Sciatic nerve (tissue), 2 donors: ENCODE data around the gene LRRC1. TPM values are rescaled to one million over a fixed set of nuclear protein-coding genes. Genes with fewer than 3 reads are reported as not detected.
A peak's percentile ranks its signal among the peaks of the same experiment; 100 is the strongest.

ENCODE experiments used
- ATAC-seq: fragments of 200-7000 bp; cut with Tn5 transposase; one replicate; pipeline ENCODE4 v1.9.1; 2020; ENCODE audit warnings: mild to moderate bottlenecking, moderate library complexity
- DNase-seq: peaks from one replicate; pipeline ENCODE4 v3.0.0-alpha.2; 2020; ENCODE audit warnings: low spot score
- intact Hi-C: fragments of 100-400 bp; cut with DNase I; formaldehyde crosslinking; loops from one replicate; pipeline ENCODE4 v1.14.2; 2022
- total RNA-seq: library from RNA; stranded (reverse); fragmentation: NEBNext Ultra II Directional; extraction: Animal tissue kit (Norgen Biotek cat#: 25700); gene quantifications from one replicate; pipeline ENCODE4 v1.2.1, GENCODE V29; 2021
- donor health status: DM: no; HTN: no; CAD: no.
- donor health status: DM: no; HTN: no; CAD: no.

LRRC1 gene
- total RNA-seq, 1 donor from 2014 or later: 19.5 TPM

DNA sequence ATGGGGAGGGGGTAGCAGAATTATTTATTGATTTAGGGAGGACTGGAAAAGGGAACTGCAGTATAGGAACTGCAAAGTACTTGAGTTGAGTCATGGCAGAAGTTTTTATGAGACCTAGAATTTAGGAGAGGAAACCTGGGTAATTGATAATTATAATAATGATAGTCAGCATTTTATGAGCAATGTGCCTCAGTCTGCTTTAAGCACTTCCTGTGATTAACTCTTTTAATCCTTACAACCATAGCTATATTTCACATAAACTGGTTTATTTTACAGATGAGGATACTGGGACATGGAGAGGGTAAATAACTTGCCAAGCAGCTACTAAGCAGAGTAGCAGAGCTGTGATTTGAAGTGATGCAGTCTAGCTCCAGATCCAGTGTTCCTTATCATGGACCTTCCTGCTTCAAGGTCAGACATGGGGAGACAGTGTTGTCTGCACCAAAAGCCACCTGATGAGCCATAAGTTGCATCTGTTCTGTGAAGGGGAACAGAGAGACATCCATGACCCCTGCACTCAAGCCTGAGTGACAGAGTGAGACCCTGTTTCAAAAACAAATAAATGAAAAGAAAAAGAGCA is 13.6 kb downstream of the LRRC1 start:
- intact Hi-C loops: no loop called here
- ATAC-seq (no peak), DNase-seq (no peak)

- DNase-seq: no peak
- intact Hi-C loops: no loop called here
- ATAC-seq: no peak
Measured at GRCh38 chr6:53809691-53810090, 14.9 kb downstream of the LRRC1 start.

GRCh38 chr6:53811082-53811481 is 16.3 kb downstream of the LRRC1 start:
- ATAC-seq: no peak
- intact Hi-C loops: no loop called here
- DNase-seq: no peak

DNA sequence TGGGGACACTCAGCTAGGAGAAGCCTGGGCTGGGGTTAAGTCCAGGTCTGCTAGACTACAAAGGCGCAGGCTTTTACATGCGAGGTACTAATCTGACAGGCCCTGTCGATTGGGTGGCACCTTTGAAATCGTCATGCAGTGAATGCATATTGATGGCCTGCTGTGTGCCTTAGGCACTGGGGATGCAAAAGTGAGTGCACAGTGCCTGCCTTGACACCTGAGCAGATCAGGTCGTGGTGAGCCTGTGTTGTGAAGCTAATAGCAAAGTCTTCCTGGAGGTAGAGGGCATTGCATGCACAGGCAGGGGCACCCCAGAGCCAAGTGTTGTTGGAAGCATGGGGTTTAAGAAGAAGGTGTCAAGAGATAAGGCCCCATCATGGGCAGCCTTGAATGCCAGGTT is 16.9 kb downstream of the LRRC1 start:
- intact Hi-C loops: no loop called here
- ATAC-seq (no peak), DNase-seq (no peak)

DNA sequence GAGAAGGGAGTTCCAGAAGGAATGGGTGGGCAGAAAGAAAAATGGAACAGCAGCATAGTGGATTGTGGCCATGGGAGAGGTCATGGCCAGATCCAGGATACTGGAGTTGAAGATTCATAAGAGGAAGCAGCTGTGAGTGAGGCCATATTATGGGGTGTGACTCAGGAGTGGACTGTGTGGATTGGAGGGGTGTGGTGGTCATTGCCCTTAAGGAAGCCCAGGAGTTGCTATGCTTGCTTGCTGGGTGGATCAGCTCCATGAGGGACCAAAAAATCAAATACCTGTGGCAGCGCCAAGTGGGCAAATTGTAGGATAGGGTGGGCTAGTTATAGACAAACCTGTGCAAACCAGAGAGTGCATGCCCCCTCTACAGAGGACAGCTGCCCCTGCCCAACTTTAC is 18.3 kb downstream of the LRRC1 start:
- intact Hi-C loops: no loop called here
- DNase-seq (no peak), ATAC-seq (no peak)

DNA sequence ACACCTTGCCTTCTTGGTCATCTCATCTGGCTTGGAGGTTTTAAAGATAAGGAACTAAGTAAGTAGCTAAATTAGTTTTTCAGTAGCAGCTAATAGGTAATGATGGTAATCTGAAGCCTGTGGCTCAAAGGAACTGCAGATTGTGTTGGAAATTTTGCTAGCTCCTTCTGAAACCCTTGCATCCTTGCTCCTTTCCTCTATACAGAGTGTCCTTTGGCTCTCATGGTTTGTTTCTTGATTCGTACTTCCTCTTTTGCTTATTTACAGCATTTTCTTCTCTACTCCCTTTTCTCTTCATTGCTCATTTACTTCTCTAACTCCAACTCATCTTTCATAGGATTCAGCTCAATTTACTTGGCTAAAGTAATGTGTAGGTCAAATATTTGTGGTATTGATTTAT is 19.0 kb downstream of the LRRC1 start:
- DNase-seq (no peak), ATAC-seq (no peak)
- intact Hi-C loops: no loop called here

DNA sequence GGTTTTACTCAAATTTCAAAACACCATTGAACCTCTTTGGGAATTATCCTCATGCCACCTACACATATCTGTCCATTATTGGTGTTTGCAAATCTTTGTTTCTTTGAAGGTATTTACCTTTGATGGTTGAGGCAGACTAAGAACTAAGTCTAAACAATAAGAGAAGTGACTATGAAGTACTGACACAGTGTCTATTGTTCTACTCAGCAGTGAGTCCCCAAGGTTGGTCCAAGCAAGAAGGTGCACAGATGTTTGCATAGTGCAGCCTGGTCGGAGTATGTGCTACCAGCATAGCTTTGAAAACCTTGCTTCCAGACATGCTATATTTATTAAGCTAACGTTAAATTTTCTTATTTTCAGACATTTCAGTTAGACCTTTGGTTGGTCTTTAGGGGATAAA is 19.5 kb downstream of the LRRC1 start:
- intact Hi-C loops: no loop called here
- no peak for DNase-seq
- ATAC-seq: no peak

DNA sequence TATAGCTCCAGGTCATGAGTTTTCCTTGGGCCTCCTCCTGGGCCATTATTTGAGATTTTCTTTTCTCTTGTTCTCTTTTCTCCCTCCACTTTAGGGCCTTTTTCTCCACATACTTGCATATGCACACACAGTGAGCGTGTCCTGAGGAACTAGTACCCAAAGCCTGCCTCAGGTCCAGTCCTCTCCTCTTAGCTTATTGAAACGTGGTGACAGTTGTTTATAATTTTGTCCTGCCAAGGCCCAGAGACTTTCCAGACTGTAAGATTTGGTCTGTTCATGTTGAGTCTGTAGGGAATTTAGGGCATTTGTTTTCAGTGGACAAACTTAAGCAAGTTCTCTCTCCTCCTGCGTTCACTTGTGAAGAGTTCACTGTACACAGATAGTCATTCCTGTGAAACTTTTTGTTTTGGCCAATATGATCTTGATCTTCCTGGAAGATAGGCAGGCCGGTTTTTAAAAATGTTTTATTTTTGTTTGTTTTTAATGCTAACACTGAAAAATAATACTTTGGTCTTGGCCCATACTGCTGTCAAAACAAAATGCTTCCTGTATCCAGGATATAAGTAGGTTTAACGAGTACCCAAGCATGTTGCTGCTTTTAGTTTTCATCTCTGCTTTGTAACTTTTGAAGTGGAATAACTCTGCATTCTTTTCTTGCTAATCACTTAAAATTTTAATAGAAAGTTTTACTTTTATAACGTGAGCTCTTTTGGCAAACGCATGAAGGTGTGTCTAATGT is 20.7 kb downstream of the LRRC1 start:
- ATAC-seq: peak; percentile 57
- intact Hi-C loops: no loop called here
- no peak for DNase-seq

DNA sequence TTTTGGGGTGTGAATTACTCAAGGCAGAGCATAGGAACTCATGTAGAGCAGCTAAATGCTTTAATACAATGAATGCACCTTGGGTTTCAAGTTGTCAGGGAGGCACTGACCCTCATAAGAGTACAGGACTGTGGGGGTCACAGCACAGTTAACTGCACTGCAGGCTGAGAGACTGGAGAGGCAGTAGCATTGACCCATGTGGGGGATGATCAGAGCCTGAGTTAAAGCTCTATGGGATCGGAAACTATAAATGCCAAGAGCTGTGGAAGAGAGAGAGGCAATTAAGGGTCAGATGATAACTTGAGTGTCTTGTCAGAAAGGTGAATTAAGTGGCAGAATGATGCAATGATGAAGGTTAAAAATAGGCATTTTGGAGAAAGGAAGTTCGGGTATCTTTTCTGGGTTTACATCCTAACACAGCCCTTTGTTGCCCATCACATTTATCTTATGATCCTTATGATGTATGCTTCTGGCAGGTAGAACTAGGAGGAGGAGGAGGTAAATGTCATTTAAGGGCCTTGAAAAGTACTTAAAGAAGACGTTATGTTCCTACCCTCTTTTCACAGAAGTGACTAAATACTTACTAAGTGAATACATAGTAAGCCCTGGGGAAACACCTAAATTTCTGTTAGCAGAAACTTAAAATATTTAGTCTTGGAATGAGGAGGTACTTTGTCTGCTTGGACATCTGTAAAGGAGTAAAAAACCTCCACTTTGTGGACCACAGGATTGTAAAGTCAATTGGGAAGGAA is 24.2 kb downstream of the LRRC1 start:
- DNase-seq (no peak), ATAC-seq (no peak)
- intact Hi-C loops: no loop called here

- no peak for DNase-seq
- no peak for ATAC-seq
- intact Hi-C loops: no loop called here
Measured at GRCh38 chr6:53822401-53823125, 27.8 kb downstream of the LRRC1 start.

- intact Hi-C loops: no loop called here
- no peak for ATAC-seq
- no peak for DNase-seq
Measured at GRCh38 chr6:53824714-53825113, 29.9 kb downstream of the LRRC1 start.

- DNase-seq (no peak), ATAC-seq (peak; percentile 81)
- intact Hi-C loops: no loop called here
Measured at GRCh38 chr6:53825532-53826321, 30.9 kb downstream of the LRRC1 start.

GRCh38 chr6:53827531-53827930 is 32.7 kb downstream of the LRRC1 start:
- ATAC-seq (no peak), DNase-seq (no peak)
- intact Hi-C loops: no loop called here

DNA sequence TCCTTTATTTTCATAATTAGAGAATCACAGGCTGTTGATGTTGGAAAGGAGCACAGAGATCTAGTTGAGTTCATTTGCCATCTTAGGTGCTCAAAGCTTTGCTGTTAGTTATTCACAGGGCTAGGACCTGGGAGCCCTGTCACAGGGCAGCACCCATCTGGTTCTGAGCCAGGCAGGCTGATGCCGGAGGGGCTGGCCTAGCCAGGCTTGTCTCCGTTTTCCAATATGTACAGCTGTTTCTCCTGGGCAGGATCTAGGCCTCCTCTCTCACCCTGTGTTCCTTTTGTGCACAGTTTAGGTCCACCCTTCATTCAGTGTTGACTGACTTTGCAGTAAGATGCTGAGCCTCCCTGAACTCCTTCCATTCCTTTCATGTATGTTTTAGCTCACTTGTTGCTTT is 33.4 kb downstream of the LRRC1 start:
- intact Hi-C loops: no loop called here
- DNase-seq (no peak), ATAC-seq (peak; percentile 34)

GRCh38 chr6:53828966-53829697 is 34.3 kb downstream of the LRRC1 start:
- DNase-seq (no peak), ATAC-seq (no peak)
- intact Hi-C loops: no loop called here

DNA sequence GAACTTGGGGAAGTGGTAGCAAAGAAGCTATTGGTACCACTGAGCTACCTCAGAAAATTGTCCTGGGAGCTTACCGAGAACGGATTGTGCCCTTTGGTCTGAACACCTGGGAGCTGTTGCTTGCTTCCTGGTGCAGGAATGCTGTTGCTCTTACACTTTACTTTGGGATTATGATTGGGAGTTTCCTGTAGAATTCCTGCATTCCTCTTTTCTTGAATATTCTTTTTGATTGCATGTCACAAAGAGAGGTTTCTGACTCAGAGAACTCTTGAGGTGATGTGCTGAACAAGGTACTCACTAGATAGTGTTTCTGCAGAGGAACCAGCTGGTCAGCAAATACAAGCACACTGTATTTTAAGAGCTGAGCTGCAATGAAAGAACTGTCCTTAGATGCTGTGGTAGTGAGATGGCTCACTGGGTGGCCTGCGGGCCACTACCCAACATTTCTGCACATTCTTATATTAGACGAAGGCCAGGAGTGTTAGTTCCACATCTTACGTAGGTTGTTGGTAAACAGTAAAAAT is 35.0 kb downstream of the LRRC1 start:
- intact Hi-C loops: no loop called here
- DNase-seq (no peak), ATAC-seq (no peak)

GRCh38 chr6:53830366-53830765 is 35.6 kb downstream of the LRRC1 start:
- ATAC-seq (no peak), DNase-seq (no peak)
- intact Hi-C loops: no loop called here
